T-cell (primary cell): ENCODE results near the gene ZNF594. TPM values are rescaled to one million over a fixed set of nuclear protein-coding genes. Genes with fewer than 3 reads are reported as not detected.
A peak's percentile ranks its signal among the peaks of the same experiment; 100 is the strongest.
"Not testable (repeated sequence)": the region's sequence is repeated elsewhere in the genome, so short reads cannot be mapped to it uniquely, and the experiment has no call there.

Experiments
- ATAC-seq, 4 experiments: fragments of 200-7000 bp in 3 of 4; fragments of 150-1000 bp in 1 of 4; cut with Tn5 transposase; replicated peaks in 1 of 4; 1 replicate in 3 of 4; 2 replicates in 1 of 4; pipeline ENCODE4 v1.10.0; 2021; ENCODE audit warnings: moderate library complexity in 3 of 4, mild to moderate bottlenecking in 2 of 4, moderate number of reproducible peaks in 1 of 4
- CTCF ChIA-PET, 2 donors: fragments of 300-600 bp; sonication (Branson Sonifier 250); formaldehyde crosslinking; loops; one replicate each; lab custom pipeline; 2022; ENCODE audit warnings: antibody characterized with exemption in 2 of 2; lab: Charles Lee
- POLR2A ChIA-PET, 2 donors: fragments of 300-600 bp; sonication (Branson Sonifier 250); formaldehyde crosslinking; loops; one replicate each; lab custom pipeline; 2022; ENCODE audit warnings: antibody characterized with exemption in 2 of 2; lab: Charles Lee
- DNase-seq, 35 experiments: peaks; one replicate each; pipeline versions ENCODE4 v3.0.0 to v3.0.0-alpha.2; 2013 to 2023
- H3K27ac ChIP-seq: one replicate; pipeline ENCODE4 v1.5.1; 2013; ENCODE audit warnings: low read length
- H3K27me3 ChIP-seq, 2 experiments: replicated peaks in 1 of 2; 1 replicate in 1 of 2; 2 replicates in 1 of 2; pipeline versions ENCODE4 v1.6.1 to v1.7.0; 2013; ENCODE audit warnings: low read length in 1 of 2, mixed read lengths in 1 of 2; ENCODE audit not compliant: control insufficient read depth in 2 of 2, insufficient read depth in 2 of 2; ENCODE audit errors: extremely low read depth in 1 of 2
- H3K36me3 ChIP-seq, 2 donors: 1 replicate in 1 of 2; 2 replicates in 1 of 2; pipeline versions ENCODE4 v1.6.1 to v1.7.0; 2013; ENCODE audit warnings: low read length in 1 of 2; ENCODE audit not compliant: control insufficient read depth in 2 of 2, insufficient read depth in 1 of 2; ENCODE audit errors: extremely low read depth in 1 of 2
- H3K4me1 ChIP-seq, 2 experiments: 1 replicate in 1 of 2; 2 replicates in 1 of 2; pipeline versions ENCODE4 v1.6.1 to v1.7.0; 2013; ENCODE audit warnings: low read length in 2 of 2, mixed read lengths in 1 of 2; ENCODE audit not compliant: insufficient read depth in 2 of 2, control insufficient read depth in 1 of 2; ENCODE audit errors: extremely low read depth in 1 of 2
- H3K4me3 ChIP-seq, 2 donors: 1 replicate in 1 of 2; 2 replicates in 1 of 2; pipeline versions ENCODE4 v1.5.1 to v1.7.0; 2013; ENCODE audit warnings: mild to moderate bottlenecking in 2 of 2, low read length in 1 of 2, moderate library complexity in 1 of 2; ENCODE audit not compliant: control insufficient read depth in 1 of 2; ENCODE audit errors: extremely low read depth in 1 of 2
- H3K9me3 ChIP-seq: 2 replicates; pipeline ENCODE4 v1.7.0; 2013
- H3K27ac Mint-ChIP-seq, 2 donors: one replicate each; pipeline ENCODE4 v1.8.0; 2020 to 2021; ENCODE audit warnings: mild to moderate bottlenecking in 2 of 2, mixed read lengths in 2 of 2
- H3K27me3 Mint-ChIP-seq, 2 donors: one replicate each; pipeline ENCODE4 v1.8.0; 2021 to 2022; ENCODE audit warnings: mixed read lengths in 2 of 2
- H3K36me3 Mint-ChIP-seq: one replicate; pipeline ENCODE4 v1.8.0; 2021; ENCODE audit warnings: mixed read lengths
- H3K4me1 Mint-ChIP-seq, 3 donors: one replicate each; pipeline ENCODE4 v1.8.0; 2020 to 2022; ENCODE audit warnings: mixed read lengths in 3 of 3, mild to moderate bottlenecking in 1 of 3
- H3K4me3 Mint-ChIP-seq, 3 donors: one replicate each; pipeline ENCODE4 v1.8.0; 2020 to 2022; ENCODE audit warnings: mild to moderate bottlenecking in 3 of 3, mixed read lengths in 3 of 3, moderate library complexity in 3 of 3
- H3K9me3 Mint-ChIP-seq, 3 donors: one replicate each; pipeline ENCODE4 v1.8.0; 2020 to 2022; ENCODE audit warnings: mixed read lengths in 3 of 3
- WGBS: methylation state at CpG from one replicate; pipeline ENCODE4 v1.1.5; 2013; ENCODE audit warnings: missing lambda C conversion rate; ENCODE audit not compliant: insufficient coverage; 5-methylcytosine and 5-hydroxymethylcytosine counted together
- total RNA-seq, 35 experiments: library from RNA in 6 of 35; stranded (reverse) in 6 of 35; fragments of 120-200 nt in 1 of 35; gene quantifications; one replicate each; pipeline versions ENCODE4 v1.2.1 to v1.2.4 and lab custom pipeline; 2013 to 2026

ZNF594 gene
- total RNA-seq, 5 donors from 2014 or later (not counting 1 experiment from before 2014, with no cell fraction given) = 5.5 to 23.4 (median 20.9) TPM

DNA sequence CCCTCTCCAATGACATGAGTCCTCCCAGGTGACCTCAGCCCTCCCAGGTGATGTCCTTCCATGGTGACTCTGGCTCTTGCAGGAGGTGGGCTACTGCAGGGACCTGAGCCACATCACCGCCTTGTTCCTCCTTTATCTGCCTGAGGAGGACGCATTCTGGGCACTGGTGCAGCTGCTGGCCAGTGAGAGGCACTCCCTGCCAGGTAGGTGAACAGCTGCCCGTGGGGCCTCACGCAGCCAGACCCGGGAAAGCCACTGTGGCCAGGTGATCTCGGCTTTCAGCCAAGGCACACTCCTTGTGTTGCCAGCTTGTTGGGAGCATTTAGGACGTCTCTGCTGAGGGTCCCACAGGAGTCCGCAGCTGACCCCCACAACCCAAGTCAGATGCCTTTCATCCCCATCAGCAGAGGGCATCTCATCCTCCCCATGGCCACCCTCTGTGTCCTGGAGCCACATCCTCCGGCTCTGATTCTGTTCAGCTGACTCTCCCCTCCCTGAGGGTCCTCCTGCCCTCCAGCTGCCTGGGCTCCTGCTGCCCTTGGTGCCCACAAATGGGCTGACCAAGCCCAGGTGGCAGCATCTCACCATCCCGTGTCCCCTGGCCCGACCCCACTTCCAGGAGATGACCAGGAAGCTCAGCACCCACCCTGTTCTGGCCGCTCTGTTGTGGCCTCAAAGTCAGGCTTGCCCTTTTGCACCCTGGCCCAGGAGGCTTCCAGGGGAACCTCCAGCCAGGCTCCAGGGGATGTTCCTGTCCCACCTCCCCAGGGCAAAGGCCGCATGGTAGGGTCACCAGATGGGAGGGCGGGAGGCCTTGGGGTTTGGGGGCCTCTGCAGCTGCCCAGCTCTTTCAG is 55.7 kb downstream of the ZNF594 start:
- WGBS = 79% methylated on average over 12 of the region's 14 CpGs
- ChIA-PET CTCF (no interaction called here), POLR2A (no interaction called here)
- Histone ChIP-seq H3K27ac (no peak overlapping the region), H3K4me1 (no peaks in the 10 kb centered on the region), H3K36me3 (no peaks in the 10 kb centered on the region), H3K4me3 (no peak overlapping the region), H3K9me3 (no peaks in the 10 kb centered on the region), H3K27me3 (peaks cover 0 to 19% of the 10 kb centered on the region in 2 experiments)
- Mint-ChIP-seq H3K27ac (no peak overlapping the region), H3K36me3 (no peaks in the 10 kb centered on the region), H3K9me3 (no peaks in the 10 kb centered on the region), H3K4me1 (no peaks in the 10 kb centered on the region), H3K4me3 (no peak overlapping the region), H3K27me3 (no peaks in the 10 kb centered on the region)
- DNase-seq = no peak
- ATAC-seq = no peak

DNA sequence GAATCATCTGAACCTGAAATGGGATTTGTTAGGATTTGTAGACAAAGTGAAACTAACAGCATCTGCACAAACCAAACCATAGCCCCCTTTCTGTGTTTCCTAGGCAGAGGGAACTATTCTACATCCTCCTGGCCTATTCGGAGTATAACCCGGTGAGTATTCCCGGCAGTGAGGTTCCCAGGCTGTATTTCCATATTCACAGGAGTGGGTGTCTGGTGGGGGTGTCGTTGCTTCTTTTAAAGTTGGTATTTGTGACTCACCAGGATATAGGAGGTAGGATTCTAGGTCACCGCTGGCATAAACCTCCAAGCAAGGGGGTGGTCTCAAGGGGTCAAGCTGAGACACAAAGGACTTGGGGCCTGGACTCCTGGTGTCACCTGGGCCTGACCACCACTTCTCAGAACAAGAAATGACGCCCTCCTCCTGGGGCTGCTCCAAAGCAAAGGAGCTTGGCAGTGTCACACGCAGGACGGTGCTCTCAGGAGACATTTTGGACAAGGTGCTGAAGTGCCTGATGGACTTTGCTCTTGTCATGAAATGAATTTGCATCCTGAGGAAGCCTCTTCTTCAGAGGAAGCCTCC is 56.4 kb downstream of the ZNF594 start:
- H3K4me1 ChIP-seq, ATAC-seq, H3K27ac ChIP-seq, H3K9me3 Mint-ChIP-seq, H3K36me3 ChIP-seq, H3K4me1 Mint-ChIP-seq, DNase-seq, H3K36me3 Mint-ChIP-seq, H3K27ac Mint-ChIP-seq, H3K4me3 Mint-ChIP-seq, H3K9me3 ChIP-seq, H3K27me3 Mint-ChIP-seq, H3K4me3 ChIP-seq, POLR2A ChIA-PET: not testable (repeated sequence)
- CTCF ChIA-PET = interaction anchor here in 1 of 2 donors (0.6 kb wide), 1 partner anchor 37 kb away, joined by 4 read pairs; no protein-coding TSS in a partner anchor
- 81% methylated on average over 3 of the region's 8 CpGs for WGBS
- peaks cover 0 to 20% of the 10 kb centered on the region in 2 experiments for H3K27me3 ChIP-seq

DNA sequence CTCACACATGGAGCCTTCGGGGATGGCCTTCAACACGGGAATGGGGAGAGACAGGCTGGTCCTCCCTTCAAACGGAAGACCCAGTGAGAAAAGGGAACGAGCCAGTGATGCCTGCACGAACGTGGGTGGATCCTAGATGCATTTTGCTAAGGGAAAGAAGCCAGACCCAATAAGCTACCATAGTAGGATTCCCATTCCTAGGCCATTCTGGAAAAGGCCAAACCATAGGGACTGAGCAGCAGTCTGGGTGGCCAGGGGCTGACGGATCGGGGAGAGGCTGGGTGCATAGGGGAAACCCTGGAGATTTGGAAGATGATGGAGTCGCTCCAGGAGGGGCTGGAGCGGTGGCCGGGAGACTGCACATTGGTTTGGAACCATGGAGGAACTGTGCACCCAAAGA is 57.1 kb downstream of the ZNF594 start:
- H3K4me1 ChIP-seq, H3K9me3 ChIP-seq, POLR2A ChIA-PET, H3K4me1 Mint-ChIP-seq, H3K36me3 ChIP-seq, H3K4me3 ChIP-seq, H3K9me3 Mint-ChIP-seq, H3K27ac ChIP-seq, H3K27ac Mint-ChIP-seq, H3K4me3 Mint-ChIP-seq, H3K27me3 Mint-ChIP-seq, H3K36me3 Mint-ChIP-seq, ATAC-seq: not testable (repeated sequence)
- 88% methylated on average over 10 of the region's 11 CpGs for WGBS
- peaks cover 0 to 24% of the 10 kb centered on the region in 2 experiments for H3K27me3 ChIP-seq
- peak in 1 of 35 experiments; percentile 0 for DNase-seq
- CTCF ChIA-PET = interaction anchor here in 1 of 2 donors (0.6 kb wide), 1 partner anchor 38 kb away, joined by 4 read pairs; no protein-coding TSS in a partner anchor

DNA sequence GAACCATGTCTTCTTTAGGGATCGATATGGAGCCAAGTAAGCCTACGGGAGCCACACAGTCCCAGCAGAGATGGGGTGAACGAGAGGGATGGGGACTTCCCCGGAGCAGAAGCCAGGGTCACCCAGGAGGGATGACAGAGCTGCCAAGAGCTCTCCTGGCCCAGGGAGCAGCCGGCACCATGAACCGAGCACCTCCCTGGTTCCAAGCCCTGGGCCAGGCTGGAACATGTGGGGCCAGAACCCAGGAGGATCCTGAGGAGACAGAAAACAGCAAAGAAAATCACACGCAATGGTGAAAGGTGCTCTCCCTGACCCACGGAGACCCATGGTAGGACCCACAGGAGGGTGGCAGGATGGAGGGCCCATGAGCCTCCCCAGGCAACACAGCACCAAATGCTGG is 57.7 kb downstream of the ZNF594 start:
- H3K36me3 ChIP-seq, H3K4me1 Mint-ChIP-seq, H3K4me3 ChIP-seq, CTCF ChIA-PET, H3K27ac Mint-ChIP-seq, H3K27ac ChIP-seq, H3K36me3 Mint-ChIP-seq, ATAC-seq, H3K9me3 ChIP-seq, POLR2A ChIA-PET, H3K4me3 Mint-ChIP-seq, H3K4me1 ChIP-seq, H3K9me3 Mint-ChIP-seq, H3K27me3 Mint-ChIP-seq: not testable (repeated sequence)
- DNase-seq = peak in 1 of 35 experiments; percentile 0
- 90% methylated on average over 8 of the region's 8 CpGs for WGBS
- H3K27me3 ChIP-seq = peaks cover 0 to 27% of the 10 kb centered on the region in 2 experiments

DNA sequence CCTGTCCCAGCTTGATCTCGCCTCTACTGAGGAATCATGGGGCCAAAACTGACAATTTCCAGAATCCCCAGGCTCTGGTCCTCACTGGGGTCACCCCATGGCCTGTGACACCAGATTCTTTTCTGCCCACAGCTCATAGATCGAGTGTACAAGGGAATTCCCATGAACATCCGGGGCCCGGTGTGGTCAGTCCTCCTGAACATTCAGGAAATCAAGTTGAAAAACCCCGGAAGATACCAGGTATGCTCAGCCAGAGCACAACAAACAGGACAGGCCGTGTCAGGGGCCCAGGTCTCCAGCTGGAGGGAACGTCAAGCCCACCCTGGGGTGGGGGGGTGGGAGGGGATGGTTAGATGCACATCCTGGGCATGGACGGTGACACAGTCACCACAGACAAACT is 58.4 kb downstream of the ZNF594 start:
- peaks cover 0 to 27% of the 10 kb centered on the region in 2 experiments for H3K27me3 ChIP-seq
- H3K36me3 Mint-ChIP-seq = no peaks in the 10 kb centered on the region
- DNase-seq = no peak
- ChIA-PET CTCF (no interaction called here), POLR2A (no interaction called here)
- H3K27ac Mint-ChIP-seq = no peak overlapping the region
- H3K9me3 ChIP-seq = no peaks in the 10 kb centered on the region
- no peak overlapping the region for H3K4me3 Mint-ChIP-seq
- H3K9me3 Mint-ChIP-seq = no peaks in the 10 kb centered on the region
- no peaks in the 10 kb centered on the region for H3K4me1 Mint-ChIP-seq
- no peaks in the 10 kb centered on the region for H3K36me3 ChIP-seq
- no peak overlapping the region for H3K27ac ChIP-seq
- WGBS = 68% methylated on average over 3 of the region's 8 CpGs
- no peak for ATAC-seq
- H3K4me3 ChIP-seq = no peak overlapping the region
- H3K4me1 ChIP-seq = no peaks in the 10 kb centered on the region
- H3K27me3 Mint-ChIP-seq = no peaks in the 10 kb centered on the region

DNA sequence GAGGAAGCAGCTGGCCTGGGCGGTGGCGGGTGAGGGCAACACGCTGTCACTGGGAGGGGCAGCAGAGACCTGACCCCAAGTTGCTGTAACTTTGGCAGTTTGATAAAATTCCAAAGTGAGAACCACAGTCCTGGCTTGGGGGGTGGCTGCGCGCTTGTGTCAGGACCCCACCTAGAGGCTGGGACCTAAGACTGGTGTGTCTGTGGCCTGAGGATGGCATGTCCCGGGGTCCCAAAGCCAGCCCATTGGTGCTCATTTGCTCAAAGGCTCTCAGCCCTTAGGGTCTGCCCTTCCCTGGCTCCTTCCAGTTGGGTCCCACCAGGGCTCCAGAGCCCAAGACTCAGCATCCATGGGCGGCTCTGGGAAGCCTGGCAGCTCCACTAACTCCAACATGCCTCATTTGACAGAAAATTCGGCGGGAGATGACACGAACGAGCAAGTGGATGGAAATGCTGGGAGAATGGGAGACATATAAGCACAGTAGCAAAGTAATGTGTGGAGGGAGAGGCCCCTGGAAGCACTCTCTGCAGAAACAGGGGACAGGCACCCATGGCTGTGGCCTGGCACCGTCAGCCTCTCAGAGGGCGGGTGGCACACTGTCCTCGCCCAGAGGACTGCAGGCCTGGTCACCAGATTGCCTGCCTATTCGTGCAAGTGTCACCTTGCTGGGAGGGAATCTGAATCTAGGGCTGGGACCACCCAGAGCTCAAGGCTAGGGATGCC is 59.0 kb downstream of the ZNF594 start:
- H3K4me3 ChIP-seq, H3K4me3 Mint-ChIP-seq, H3K9me3 Mint-ChIP-seq, H3K4me1 Mint-ChIP-seq, H3K36me3 ChIP-seq, H3K27ac Mint-ChIP-seq, CTCF ChIA-PET, H3K36me3 Mint-ChIP-seq, H3K4me1 ChIP-seq, ATAC-seq, H3K27me3 Mint-ChIP-seq, H3K9me3 ChIP-seq, POLR2A ChIA-PET, H3K27ac ChIP-seq: not testable (repeated sequence)
- DNase-seq = peak in 1 of 35 experiments; percentile 2
- 85% methylated on average over 10 of the region's 15 CpGs for WGBS
- H3K27me3 ChIP-seq = peaks cover 0 to 27% of the 10 kb centered on the region in 2 experiments
